Measurements from ENCODE around the gene INPP5F.

INPP5F gene

GRCh38 chr10:119812684-119813083 is 86.8 kb downstream of the INPP5F start:
- no peak for DNase-seq (ENCODE audit: extremely low read depth in 1 of 2, low read depth in 1 of 2)

- DNase-seq (ENCODE audit: extremely low read depth in 1 of 2, low read depth in 1 of 2): no peak
Observed at GRCh38 chr10:119815671-119816070, 89.8 kb downstream of the INPP5F start.

- no peak for DNase-seq (ENCODE audit: extremely low read depth in 1 of 2, low read depth in 1 of 2)
Observed at GRCh38 chr10:119817991-119818888, 92.4 kb downstream of the INPP5F start.

- DNase-seq (ENCODE audit: extremely low read depth in 1 of 2, low read depth in 1 of 2): no peak
Observed at GRCh38 chr10:119818889-119819270, 93.0 kb downstream of the INPP5F start.

- no peak for DNase-seq (ENCODE audit: extremely low read depth in 1 of 2, low read depth in 1 of 2)
Observed at GRCh38 chr10:119821182-119821581, 95.3 kb downstream of the INPP5F start.

- no peak for DNase-seq (ENCODE audit: extremely low read depth in 1 of 2, low read depth in 1 of 2)
Observed at GRCh38 chr10:119824299-119824698, 98.4 kb downstream of the INPP5F start.

GRCh38 chr10:119826771-119827170 is 100.9 kb downstream of the INPP5F start:
- no peak for DNase-seq (ENCODE audit: extremely low read depth in 1 of 2, low read depth in 1 of 2)

GRCh38 chr10:119827430-119827829 is 101.6 kb downstream of the INPP5F start:
- no peak for DNase-seq (ENCODE audit: extremely low read depth in 1 of 2, low read depth in 1 of 2)

GRCh38 chr10:119829429-119829828 is 103.6 kb downstream of the INPP5F start:
- no peak for DNase-seq (ENCODE audit: extremely low read depth in 1 of 2, low read depth in 1 of 2)

GRCh38 chr10:119830851-119831250 is 105.0 kb downstream of the INPP5F start:
- DNase-seq (ENCODE audit: extremely low read depth in 1 of 2, low read depth in 1 of 2): no peak

GRCh38 chr10:119831656-119832055 is 105.8 kb downstream of the INPP5F start:
- no peak for DNase-seq (ENCODE audit: extremely low read depth in 1 of 2, low read depth in 1 of 2)

- DNase-seq (ENCODE audit: extremely low read depth in 1 of 2, low read depth in 1 of 2): no peak
Observed at GRCh38 chr10:119832951-119833350, 107.1 kb downstream of the INPP5F start.

- DNase-seq (ENCODE audit: extremely low read depth in 1 of 2, low read depth in 1 of 2): no peak
Observed at GRCh38 chr10:119834188-119834587, 108.3 kb downstream of the INPP5F start.

- DNase-seq (ENCODE audit: extremely low read depth in 1 of 2, low read depth in 1 of 2): no peak
Observed at GRCh38 chr10:119845656-119846055, 119.8 kb downstream of the INPP5F start.

GRCh38 chr10:119849031-119849789 is 123.4 kb downstream of the INPP5F start:
- no peak for DNase-seq (ENCODE audit: extremely low read depth in 1 of 2, low read depth in 1 of 2)

GRCh38 chr10:119849944-119850343 is 124.1 kb downstream of the INPP5F start:
- DNase-seq (ENCODE audit: extremely low read depth in 1 of 2, low read depth in 1 of 2): no peak

GRCh38 chr10:119852277-119852676 is 126.4 kb downstream of the INPP5F start:
- DNase-seq (ENCODE audit: extremely low read depth in 1 of 2, low read depth in 1 of 2): no peak

- no peak for DNase-seq (ENCODE audit: extremely low read depth in 1 of 2, low read depth in 1 of 2)
Observed at GRCh38 chr10:119852822-119853221, 127.0 kb downstream of the INPP5F start.

GRCh38 chr10:119853574-119853973 is 127.7 kb downstream of the INPP5F start:
- DNase-seq (ENCODE audit: extremely low read depth in 1 of 2, low read depth in 1 of 2): no peak

- DNase-seq (ENCODE audit: extremely low read depth in 1 of 2, low read depth in 1 of 2): no peak
Observed at GRCh38 chr10:119858063-119858462, 132.2 kb downstream of the INPP5F start.

- DNase-seq (ENCODE audit: extremely low read depth in 1 of 2, low read depth in 1 of 2): no peak
Observed at GRCh38 chr10:119859420-119860258, 133.8 kb downstream of the INPP5F start.
